GM21737 (cell line): ENCODE data around the gene AQP2.

Experiments
- ATAC-seq: cut with Tn5 transposase; IDR thresholded peaks from one replicate; pipeline ENCODE4 v1.9.1; 2021; ENCODE audit warnings: mild to moderate bottlenecking, moderate library complexity; ENCODE audit not compliant: unreplicated experiment

AQP2 gene

DNA sequence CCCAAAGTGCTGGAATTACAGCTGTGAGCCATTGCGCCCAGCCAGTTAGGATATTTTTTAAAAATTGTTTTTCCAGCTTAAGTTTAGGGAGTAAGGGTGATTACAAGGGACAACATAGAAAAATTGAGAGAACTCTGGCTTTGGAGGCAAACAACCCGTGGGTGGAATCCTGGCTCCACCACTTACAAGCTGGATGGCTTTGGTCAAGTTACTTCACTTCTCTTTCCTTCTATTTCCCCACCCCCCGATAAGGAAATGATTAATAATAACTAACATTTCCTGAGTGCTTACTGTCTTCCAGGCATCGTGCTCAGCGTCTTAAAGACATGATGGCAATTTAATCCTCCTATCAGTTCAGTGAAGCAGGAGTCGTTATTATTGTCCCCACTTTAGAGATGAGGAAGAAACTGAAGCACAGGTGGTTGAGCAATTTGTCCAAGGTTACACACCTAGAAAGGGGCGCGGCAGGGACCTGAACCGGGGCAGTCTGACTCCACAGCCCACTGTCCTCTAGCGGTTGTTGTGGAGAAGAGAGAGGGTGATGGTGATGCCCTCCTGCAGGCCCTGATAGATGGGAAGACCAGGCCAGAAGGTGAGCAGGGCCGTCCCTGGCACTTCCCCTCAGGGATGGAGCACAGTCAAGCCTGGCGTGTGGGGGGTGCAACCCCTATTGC lies 30.2 kb upstream of the AQP2 start:
- ATAC-seq: no peak

DNA sequence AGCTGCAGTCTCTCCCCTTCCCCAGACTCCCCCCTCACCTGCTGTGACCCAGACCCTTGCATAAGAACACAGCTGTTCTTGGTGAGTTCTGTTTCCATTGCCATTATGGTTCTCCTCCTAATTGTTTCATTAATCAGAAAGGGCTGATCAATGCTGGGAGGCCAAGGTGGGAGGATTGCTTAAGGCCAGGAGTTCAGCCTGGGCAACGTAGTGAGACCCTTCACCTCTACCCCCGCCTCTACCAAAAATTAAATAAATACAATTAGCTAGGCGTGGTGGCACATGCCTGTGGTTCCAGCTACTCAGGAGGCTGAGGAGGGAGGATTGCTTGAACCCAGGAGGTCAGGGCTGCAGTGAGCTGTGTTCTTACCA lies 29.6 kb upstream of the AQP2 start:
- no peak for ATAC-seq

DNA sequence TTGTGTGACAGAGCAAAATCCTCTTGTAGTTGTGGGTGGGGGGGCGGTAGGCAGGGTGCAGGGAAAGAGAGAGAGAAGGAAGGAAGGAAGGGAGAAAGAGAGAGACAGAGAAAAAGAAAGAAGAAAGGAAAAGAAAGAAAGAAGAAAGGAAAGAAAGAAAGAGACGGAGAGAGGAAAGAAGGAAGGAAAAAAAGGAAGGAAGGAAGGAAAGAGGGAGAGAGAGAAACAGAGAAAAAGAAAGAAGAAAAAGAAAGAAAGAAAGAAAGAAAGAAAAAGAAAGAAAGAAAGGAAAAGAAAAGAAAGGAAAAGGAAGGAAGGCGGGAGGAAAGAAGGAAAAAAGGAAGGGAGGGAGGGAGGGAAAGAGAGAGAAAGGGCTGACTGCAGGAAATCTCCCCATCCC lies 29.2 kb upstream of the AQP2 start:
- ATAC-seq: no peak

DNA sequence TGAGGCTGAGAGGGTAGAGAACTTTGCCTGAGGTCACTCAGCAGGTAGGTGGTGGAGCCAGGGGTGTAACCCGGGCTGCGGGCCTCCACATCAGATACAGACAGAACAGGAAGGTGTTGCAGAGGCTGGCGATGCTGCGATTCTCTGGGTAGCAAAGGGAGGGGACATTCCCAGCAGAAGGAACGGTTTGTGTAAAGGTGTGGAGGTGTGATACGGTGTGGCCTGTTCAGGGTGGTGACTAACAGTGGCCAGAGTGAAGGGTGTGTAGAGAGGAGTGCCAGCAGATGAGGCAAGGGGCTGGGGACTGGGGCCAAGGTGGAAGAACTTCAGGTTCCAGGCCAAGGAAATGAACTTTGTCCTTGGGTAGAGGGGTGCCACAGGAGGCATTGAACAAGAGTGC lies 28.6 kb upstream of the AQP2 start:
- ATAC-seq: no peak

DNA sequence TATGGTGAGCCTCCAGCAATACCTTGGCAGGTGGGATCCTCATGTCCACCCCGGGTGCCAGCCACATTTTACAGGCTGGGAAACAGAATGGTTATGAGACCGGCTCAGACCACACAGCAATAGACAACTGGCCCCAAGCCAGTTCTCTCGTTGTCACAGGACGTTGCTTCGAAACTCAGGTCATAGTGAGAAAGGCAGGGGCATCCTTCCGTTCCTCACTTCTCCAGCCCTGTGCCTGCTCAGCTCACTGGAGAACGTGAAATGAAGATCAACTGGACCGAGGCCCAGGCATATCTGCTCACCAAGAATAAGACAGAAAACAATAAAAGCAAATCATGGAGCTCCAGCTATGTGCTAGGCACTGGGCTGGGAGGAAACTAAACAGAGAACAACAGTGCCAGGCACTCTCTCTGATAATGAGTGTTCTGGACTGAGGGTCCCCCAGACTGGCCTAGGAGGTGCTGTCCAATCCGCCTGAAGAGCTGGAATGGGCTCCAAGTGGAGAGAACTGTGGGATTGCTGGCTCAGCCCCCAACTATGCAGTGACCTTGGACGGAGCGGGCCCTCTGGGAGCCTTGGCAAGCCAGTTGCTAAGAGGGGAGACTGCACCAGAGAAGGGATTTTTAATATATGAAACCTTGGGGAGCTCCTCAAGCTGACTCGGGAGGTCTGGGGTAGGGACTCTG lies 28.0 kb upstream of the AQP2 start:
- no peak for ATAC-seq

DNA sequence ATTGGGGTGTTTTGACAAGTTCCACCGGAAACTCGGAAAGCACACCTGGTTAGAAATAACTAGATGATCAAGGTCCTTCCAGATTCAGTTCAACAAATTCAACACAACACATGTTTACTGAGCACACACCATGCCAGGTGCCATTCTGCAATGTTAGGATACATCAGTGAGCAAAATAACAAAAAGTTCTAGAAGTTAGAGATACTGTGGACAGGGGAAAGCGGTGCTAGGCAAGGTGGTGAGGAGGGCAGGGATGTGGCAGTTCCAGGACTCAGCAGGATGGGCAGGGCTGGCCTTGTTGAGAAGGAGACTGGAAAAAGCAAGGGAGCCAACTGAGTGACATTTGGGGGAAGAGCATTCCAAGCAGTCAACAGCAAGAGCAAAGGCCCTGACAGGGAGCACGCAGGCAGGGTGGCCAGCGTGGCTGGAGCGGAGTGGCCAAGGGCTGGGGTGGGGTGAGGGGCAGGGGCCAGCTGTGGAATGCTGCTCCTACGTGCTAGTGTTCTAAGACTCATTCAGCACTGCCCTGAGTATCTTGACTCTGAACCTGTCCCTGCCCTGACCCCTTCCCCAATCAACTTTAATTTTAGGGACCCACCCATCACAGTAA lies 27.4 kb upstream of the AQP2 start:
- ATAC-seq: no peak

DNA sequence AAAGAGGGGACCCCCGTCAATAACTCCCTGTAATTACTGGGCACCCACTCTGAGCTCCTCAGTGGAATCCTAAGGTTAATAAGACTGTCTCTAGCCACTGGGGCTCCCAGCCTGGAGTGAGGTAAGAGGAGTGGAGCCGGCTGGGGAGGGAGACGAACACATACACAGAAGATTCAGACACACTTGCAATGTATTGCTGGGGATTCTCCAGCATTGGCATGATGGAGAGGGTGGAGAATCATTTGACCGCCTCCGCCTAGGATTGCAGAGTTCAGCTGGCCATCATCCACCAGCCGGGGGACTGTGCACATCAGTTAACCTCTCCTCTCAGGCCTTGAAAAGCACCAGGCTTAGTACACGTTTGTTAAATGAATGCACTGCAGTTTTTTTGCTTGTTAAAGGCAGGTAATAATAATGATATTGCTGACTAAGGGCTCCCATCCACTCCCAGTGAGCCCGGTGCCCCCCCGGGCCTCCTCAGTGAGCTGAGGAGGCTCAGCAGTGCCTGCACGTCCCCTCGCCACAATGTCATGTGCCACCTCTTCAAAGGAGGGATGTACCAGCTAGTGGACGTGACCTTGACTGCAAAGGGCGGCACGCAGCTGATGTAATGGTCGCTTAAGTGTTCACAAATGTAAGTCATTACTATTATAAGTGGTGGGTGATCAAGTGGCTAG lies 26.5 kb upstream of the AQP2 start:
- ATAC-seq: no peak

DNA sequence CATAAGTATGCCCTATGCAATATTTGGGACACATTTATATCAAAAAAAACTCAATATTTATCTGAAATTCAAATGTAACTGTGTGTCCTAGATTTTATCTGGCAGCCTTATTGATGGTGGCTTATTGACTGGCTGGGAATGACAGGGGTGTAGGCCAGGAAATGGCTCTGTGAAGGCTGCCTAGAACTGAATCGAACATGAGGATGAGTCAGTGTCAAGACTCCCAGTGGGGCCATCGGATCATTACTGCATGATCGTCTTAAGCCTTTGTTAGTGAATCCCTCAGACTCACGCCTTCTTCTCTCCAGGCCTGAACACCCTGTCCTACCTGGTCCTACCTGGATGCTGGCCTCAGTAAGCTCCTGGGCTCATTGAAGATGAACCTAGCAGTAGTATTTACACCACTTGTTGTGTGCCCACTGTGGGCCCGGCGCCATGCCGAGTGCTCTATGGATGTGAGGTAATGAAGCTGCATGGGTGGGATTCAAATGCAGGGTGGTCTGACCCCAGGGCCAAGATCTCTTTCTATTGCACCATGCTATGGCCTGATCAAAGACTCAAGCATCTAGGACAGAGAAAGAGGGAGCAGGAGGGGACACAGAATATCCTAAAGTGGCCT lies 25.8 kb upstream of the AQP2 start:
- no peak for ATAC-seq

DNA sequence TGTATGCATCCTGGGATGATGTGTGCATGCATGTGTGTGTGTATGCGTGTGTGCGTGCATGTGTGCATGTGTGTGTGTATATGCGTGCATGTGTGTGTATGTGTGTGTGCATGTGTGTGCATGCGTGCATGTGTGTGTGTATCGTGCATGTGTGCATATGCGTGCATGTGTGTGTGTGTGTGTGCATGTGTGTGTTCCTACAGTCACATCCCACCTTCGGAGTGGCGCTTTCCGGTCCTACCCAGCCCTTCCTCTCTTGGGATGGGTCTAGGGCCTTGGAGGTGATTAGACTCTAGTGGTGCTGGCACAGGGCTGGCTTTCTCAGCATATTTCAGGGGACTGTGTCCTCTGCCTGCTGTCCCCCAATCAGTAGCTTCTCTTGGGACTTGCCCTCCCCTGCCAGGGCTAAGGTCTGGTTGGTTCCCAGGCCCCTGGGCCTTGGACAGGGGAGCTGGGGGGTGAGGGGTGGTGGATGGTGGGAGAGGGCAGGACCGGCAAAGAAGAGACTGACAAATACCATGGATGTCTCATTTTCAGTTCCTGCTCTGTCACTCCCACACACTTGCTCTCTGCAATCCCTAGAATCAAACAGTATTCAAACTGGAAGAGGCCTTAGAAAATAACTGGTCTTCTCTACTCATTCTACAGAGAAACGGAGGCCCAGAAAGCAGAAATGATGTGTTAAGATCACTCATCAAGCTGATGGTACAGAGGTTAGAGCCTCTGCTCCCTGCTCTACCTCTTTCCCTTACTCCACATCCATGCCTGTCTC lies 24.9 kb upstream of the AQP2 start:
- ATAC-seq: no peak

DNA sequence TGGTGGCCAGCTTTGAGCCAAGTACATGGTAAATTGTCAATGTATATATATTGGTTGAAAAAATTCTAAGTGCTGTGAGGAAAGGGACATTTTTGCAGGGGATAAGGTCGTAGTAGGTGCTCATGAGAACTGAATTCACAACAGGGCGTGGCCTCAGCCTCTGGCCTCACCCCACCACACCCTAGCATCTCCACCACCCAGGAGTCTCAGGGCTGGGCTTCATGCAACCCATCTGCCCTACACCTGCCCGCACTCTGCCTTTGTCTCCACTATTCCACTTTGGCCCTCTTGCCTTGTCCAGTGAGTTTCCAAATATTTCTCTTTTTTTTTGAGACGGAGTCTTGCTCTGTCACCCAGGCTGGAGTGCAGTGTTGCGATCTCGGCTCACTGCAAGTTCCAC lies 22.1 kb upstream of the AQP2 start:
- no peak for ATAC-seq

DNA sequence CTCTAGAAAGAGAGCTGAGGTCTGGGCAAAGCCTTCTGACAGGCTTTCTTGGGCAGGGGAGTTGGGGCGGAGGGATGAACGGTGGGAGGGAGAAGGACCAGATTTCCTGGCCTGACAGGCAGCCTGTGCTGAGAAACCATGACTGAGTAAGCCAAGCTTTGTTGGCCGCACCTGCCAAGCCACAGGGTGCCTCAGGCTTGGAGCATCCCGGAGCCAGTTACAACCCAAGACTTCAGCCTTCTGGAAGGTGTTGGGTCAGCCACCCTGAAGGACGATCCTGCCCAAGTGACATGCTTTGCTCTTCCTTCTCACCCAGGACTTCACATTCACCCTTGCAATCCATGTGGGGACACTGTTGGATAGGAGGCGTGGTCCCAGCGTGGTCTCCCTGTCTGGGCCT lies 21.0 kb upstream of the AQP2 start:
- ATAC-seq: no peak

DNA sequence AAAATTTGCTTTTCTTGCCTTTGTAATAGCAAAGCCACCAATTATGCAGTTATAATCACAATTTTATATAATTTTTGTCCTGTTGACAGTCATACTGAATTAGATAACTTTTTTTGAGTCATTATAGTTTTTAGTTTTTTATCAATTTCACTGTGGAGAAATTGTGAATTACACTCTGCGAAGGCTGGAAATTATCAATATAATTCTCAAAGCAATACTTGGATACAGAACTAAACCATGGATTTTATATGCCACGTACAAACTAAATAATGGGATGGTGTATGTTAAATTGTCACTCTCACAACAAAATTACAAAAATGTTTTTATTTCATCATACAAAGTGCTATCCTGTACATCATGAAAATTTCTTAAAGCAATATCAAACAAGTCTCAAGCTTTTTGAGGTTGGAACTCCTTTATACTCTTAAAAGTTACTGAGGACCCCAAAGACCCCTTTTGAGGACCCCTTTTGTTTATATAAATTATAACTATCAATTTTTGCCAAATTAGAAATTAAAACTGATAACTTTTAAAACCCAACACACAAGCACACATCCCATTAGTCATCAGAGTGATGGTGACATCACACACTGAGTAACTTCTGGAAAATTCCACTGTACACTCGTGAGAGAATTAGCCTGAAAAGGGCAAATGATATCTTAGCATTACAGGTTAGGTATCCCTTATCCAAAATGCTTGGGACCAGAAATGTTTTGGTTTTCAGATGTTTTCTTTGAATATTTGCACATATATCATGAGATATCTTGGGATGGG lies 19.8 kb upstream of the AQP2 start:
- no peak for ATAC-seq

DNA sequence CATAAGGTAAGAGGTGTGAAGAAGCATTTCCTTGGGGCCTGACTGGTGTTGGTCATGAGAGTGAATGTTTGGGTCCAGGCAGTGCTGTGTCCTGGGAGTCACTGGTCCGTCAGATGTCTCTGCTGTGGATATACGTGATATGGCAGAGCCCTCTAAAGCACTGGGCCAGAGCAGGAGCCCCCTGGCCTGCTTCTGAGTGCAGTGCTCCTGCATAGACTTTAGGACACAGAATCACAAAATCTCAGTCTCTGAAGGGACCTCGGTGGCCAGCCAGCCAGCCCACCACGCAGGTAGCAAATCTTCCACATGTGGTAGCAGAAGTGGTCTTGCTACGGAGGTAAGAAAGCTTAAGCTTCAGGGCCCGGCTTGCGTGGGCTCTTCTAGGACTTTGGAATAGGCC lies 18.5 kb upstream of the AQP2 start:
- ATAC-seq: no peak

DNA sequence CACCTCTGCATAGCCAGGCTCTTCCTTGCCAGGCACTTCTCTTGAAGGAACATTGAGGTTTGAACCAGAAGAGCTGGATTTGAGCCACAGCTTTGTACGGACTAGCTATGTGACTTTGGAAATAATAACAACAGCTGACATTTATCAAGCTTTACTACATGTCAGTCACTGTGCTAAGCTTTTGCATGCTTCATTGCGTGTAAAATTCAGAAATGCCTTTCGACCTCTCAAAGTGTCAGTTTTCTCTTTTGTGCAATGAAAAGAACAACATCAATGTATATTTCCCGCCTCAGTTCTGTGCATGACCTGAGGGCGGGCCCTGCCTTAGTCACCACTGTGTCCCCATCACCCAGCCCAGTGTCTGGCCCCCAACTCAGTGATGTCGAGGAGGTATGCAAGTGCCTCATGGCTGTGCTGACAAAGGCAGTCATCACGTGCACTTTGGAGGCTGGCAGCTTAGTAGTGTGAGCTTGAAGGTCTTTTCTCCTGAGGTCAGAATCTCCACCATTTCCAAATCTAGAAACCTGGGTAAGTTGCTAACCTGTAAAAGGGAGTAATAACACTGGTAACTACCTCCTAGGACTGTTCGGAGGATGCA lies 17.9 kb upstream of the AQP2 start:
- no peak for ATAC-seq

DNA sequence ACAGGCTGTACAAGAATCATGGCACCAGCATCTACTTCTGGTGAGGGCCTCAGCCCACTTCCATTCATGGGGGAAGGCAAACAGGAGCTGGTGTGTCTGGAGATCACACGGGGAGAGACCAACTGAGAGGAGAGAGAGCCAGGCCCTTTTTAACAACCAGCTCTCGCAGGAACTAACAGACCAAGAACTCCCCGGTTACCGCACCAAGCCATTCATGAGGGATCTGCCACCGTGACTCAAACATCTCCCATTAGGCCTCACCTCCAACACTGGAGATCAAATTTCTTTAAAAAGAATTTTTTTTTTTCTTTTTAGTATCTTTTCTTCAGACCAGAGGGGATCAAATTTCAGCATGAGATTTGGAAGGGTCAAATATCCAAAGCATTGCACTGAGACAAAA lies 16.7 kb upstream of the AQP2 start:
- no peak for ATAC-seq

DNA sequence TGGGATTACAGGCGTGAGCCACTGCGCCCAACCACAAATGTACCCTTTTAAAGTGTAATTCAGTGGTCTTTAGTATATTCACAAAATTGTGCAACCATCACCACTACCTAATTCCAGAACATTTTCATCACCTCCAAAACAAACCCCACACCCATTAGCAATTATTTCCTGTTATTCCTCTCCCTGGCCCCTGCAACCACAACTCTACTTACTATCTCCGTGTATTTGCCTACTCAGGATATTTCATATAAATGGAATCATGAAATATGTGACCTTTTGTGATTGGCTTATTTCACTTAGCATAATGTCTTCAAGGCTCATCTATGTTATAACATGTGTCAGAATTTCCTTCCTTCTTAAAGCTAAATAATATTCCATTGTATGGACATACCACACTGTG lies 16.0 kb upstream of the AQP2 start:
- ATAC-seq: no peak

DNA sequence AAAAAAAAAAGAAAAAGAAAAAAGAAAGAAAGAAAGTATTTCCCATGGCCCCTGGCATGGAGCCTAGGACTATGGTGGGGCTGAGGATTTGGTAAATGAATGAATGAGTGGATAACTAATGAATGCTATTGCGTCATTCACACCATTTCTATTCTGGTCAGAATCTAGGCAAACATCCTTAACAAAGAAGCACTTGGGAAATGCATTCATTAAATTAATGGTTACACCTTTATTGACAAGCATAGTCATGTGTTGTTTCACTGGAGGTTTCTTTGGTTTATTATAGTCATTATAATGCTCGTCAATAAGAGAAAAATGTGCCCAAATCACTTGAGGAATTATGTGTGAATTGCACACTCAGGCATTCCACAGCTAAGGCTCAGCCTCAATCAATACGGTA lies 13.6 kb upstream of the AQP2 start:
- no peak for ATAC-seq

DNA sequence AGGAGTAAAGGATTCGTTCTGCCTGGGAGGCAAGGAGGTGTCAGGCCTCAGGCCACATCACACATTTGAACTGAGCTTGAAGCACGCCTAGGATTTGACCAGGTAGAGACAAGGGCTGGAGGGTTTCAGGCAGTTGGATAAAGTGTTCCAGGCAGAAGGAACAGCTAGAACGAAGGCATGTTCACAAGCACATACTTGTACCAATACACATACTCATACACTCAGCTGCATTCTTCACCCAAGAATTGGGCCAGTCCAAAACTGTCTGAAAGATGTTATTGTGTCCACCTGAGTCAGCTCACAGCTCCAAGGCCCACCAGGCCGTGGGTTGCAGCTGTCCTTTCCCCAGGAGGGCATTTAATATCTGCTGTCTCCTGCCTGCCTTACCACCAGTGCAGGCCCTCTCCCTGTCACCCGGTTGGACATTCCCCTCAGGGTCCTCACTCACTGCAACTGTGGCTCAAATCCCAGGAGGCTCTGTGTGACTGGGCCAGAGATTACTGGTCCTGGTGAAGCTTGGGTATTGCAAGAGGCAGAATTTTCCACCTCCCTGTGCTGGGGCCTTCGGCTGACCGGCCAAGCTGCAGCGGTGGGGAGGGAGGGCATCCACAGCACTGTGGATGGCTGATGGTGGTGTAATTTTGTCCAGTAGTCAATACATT lies 12.8 kb upstream of the AQP2 start:
- no peak for ATAC-seq

DNA sequence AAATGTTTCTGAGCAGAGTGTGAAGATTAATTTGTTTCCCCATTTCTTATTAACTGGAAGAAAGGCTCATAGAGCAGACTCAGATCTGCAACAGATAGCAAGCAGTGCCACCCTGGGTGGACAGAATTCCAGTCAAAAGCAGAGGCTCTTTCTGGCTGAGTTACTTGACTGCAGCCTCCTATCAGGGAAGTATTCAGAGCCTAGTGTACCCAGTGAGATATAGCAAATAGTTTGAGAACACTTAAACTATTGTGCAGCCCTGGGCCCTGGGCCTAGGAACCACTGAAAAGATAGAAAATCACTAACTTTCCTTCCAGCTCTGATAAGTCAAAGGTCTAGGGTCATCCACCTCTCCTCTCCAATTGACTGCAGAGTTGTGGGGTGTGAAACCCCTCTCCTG lies 11.2 kb upstream of the AQP2 start:
- no peak for ATAC-seq
